LNCAP (cell line): ENCODE results near the gene IL1RAPL2.

Source experiments
- CTCF ChIP-seq: fragments of 450-650 bp; IDR thresholded peaks from 2 replicates; pipeline ENCODE4 v1.5.1; 2017; ENCODE audit warnings: mild to moderate bottlenecking

IL1RAPL2 gene

GRCh38 chrX:105349476-105349875, 783.5 kb downstream of the IL1RAPL2 start:
- TF ChIP-seq CTCF: no peak

GRCh38 chrX:105375816-105376215, 809.8 kb downstream of the IL1RAPL2 start:
- no peak for TF ChIP-seq CTCF

GRCh38 chrX:105424729-105425128, 858.7 kb downstream of the IL1RAPL2 start:
- TF ChIP-seq CTCF: no peak

GRCh38 chrX:105451401-105451800, 885.4 kb downstream of the IL1RAPL2 start:
- TF ChIP-seq CTCF: no peak

- TF ChIP-seq CTCF: no peak
These were observed 892.8 kb downstream of the IL1RAPL2 start for GRCh38 chrX:105458846-105459245.

- TF ChIP-seq CTCF: no peak
These were observed 894.4 kb downstream of the IL1RAPL2 start for GRCh38 chrX:105460376-105460775.

GRCh38 chrX:105461016-105461415, 895.0 kb downstream of the IL1RAPL2 start:
- no peak for TF ChIP-seq CTCF

GRCh38 chrX:105462186-105462585, 896.2 kb downstream of the IL1RAPL2 start:
- no peak for TF ChIP-seq CTCF
